HEK293 (cell line): ENCODE data around the gene PAQR5.

Experiments used
- CTCF ChIA-PET: fragments of 350-600 bp; formaldehyde crosslinking; extraction: SDS; loops from one replicate; lab custom pipeline; 2021; ENCODE audit warnings: antibody characterized with exemption; lab: Yijun Ruan, JAX
- POLR2A ChIA-PET: fragments of 300-600 bp; formaldehyde crosslinking; extraction: SDS; loops from one replicate; lab custom pipeline; 2020; ENCODE audit warnings: antibody characterized with exemption, inconsistent platforms; lab: Yijun Ruan, JAX
- H3K27ac ChIP-seq: fragments of 200-500 bp; sonication (Bioruptor generic); 2 replicates; pipeline ENCODE4 v1.5.1; 2014; ENCODE audit warnings: low read depth, low read length, control low read depth, inconsistent platforms; ENCODE audit errors: extremely low read depth
- H3K36me3 ChIP-seq, 2 experiments: fragments of 200-500 bp in 1 of 2; sonication (Bioruptor generic) in 1 of 2; 1 replicate in 1 of 2; 2 replicates in 1 of 2; pipeline ENCODE4 v1.5.1; 2014 to 2017; ENCODE audit warnings: inconsistent platforms in 2 of 2, low read length in 2 of 2; ENCODE audit not compliant: control insufficient read depth in 2 of 2, insufficient read depth in 1 of 2
- H3K4me1 ChIP-seq: fragments of 200-500 bp; sonication (Bioruptor generic); 2 replicates; pipeline ENCODE4 v1.5.1; 2014; ENCODE audit warnings: mild to moderate bottlenecking, low read length, inconsistent platforms; ENCODE audit not compliant: control insufficient read depth, insufficient read depth
- H3K4me3 ChIP-seq: 2 replicates; pipeline ENCODE4 v1.5.1; 2011; ENCODE audit warnings: low read depth, mild to moderate bottlenecking, control low read depth, low read length, moderate library complexity
- H3K9me3 ChIP-seq: fragments of 200-500 bp; sonication (Bioruptor generic); 2 replicates; pipeline ENCODE4 v1.5.1; 2014; ENCODE audit warnings: low read depth, low read length, inconsistent platforms; ENCODE audit not compliant: control insufficient read depth, insufficient read depth
- BCL6B ChIP-seq: fragments of 450-650 bp; formaldehyde crosslinking; IDR thresholded peaks from 2 replicates; pipeline ENCODE4 v1.5.1; 2017; ENCODE audit warnings: missing biosample characterization, missing genetic modification characterization
- EGR2 ChIP-seq: fragments of 450-650 bp; formaldehyde crosslinking; IDR thresholded peaks from 2 replicates; pipeline ENCODE4 v1.5.1; 2016; ENCODE audit warnings: low read depth, missing biosample characterization, missing genetic modification characterization
- GLI4 ChIP-seq: fragments of 450-650 bp; formaldehyde crosslinking; IDR thresholded peaks from 2 replicates; pipeline ENCODE4 v1.5.1; 2016; ENCODE audit warnings: missing biosample characterization, missing genetic modification characterization
- SALL2 ChIP-seq: fragments of 450-650 bp; formaldehyde crosslinking; IDR thresholded peaks from 2 replicates; pipeline ENCODE4 v1.5.0; 2017; ENCODE audit warnings: missing biosample characterization, mild to moderate bottlenecking, missing genetic modification characterization, borderline replicate concordance
- ZBTB20 ChIP-seq: fragments of 450-650 bp; formaldehyde crosslinking; IDR thresholded peaks from 2 replicates; pipeline ENCODE4 v1.5.1; 2016; ENCODE audit warnings: missing biosample characterization, missing genetic modification characterization
- ZBTB21 ChIP-seq: fragments of 450-650 bp; formaldehyde crosslinking; IDR thresholded peaks from 2 replicates; pipeline ENCODE4 v1.5.1; 2017; ENCODE audit warnings: missing biosample characterization, missing genetic modification characterization
- ZNF112 ChIP-seq: fragments of 450-650 bp; formaldehyde crosslinking; IDR thresholded peaks from 2 replicates; pipeline ENCODE4 v1.5.0; 2017; ENCODE audit warnings: missing biosample characterization, missing genetic modification characterization
- ZNF114 ChIP-seq: fragments of 450-650 bp; formaldehyde crosslinking; IDR thresholded peaks from 2 replicates; pipeline ENCODE4 v1.5.0; 2017; ENCODE audit warnings: missing biosample characterization, missing genetic modification characterization
- ZNF148 ChIP-seq: fragments of 450-650 bp; formaldehyde crosslinking; IDR thresholded peaks from 2 replicates; pipeline ENCODE4 v1.5.0; 2017; ENCODE audit warnings: missing biosample characterization, missing genetic modification characterization, borderline replicate concordance
- ZNF175 ChIP-seq: fragments of 450-650 bp; formaldehyde crosslinking; IDR thresholded peaks from 2 replicates; pipeline ENCODE4 v1.5.1; 2016; ENCODE audit warnings: missing biosample characterization, missing genetic modification characterization
- ZNF211 ChIP-seq: fragments of 450-650 bp; formaldehyde crosslinking; IDR thresholded peaks from 2 replicates; pipeline ENCODE4 v1.5.1; 2016; ENCODE audit warnings: low read depth, missing biosample characterization, missing genetic modification characterization
- ZNF239 ChIP-seq: fragments of 450-650 bp; formaldehyde crosslinking; IDR thresholded peaks from 2 replicates; pipeline ENCODE4 v1.5.1; 2016; ENCODE audit warnings: missing biosample characterization, missing genetic modification characterization
- ZNF24 ChIP-seq: fragments of 450-650 bp; formaldehyde crosslinking; IDR thresholded peaks from 2 replicates; pipeline ENCODE4 v1.5.1; 2016; ENCODE audit warnings: missing biosample characterization, missing genetic modification characterization
- ZNF248 ChIP-seq: fragments of 450-650 bp; formaldehyde crosslinking; IDR thresholded peaks from 2 replicates; pipeline ENCODE4 v1.5.1; 2017; ENCODE audit warnings: missing biosample characterization, missing genetic modification characterization
- ZNF274 ChIP-seq, 2 experiments: fragments of 200-500 bp in 1 of 2; fragments of 450-650 bp in 1 of 2; sonication (Bioruptor generic) in 1 of 2; formaldehyde crosslinking in 1 of 2; IDR thresholded peaks; 2 replicates each; pipeline versions ENCODE4 v1.5.1 to v1.6.1; 2014 to 2016; ENCODE audit warnings: borderline replicate concordance in 1 of 2, inconsistent platforms in 1 of 2, low read length in 1 of 2, missing biosample characterization in 1 of 2, missing genetic modification characterization in 1 of 2
- ZNF354C ChIP-seq: fragments of 450-650 bp; formaldehyde crosslinking; IDR thresholded peaks from 2 replicates; pipeline ENCODE4 v1.5.1; 2016; ENCODE audit warnings: missing biosample characterization, missing genetic modification characterization, low read depth, borderline replicate concordance
- ZNF398 ChIP-seq: fragments of 450-650 bp; formaldehyde crosslinking; IDR thresholded peaks from 2 replicates; pipeline ENCODE4 v1.5.1; 2017; ENCODE audit warnings: missing biosample characterization, missing genetic modification characterization
- ZNF473 ChIP-seq: fragments of 450-650 bp; formaldehyde crosslinking; IDR thresholded peaks from 2 replicates; pipeline ENCODE4 v1.5.1; 2017; ENCODE audit warnings: missing biosample characterization, missing genetic modification characterization
- ZNF521 ChIP-seq: fragments of 450-650 bp; formaldehyde crosslinking; IDR thresholded peaks from 2 replicates; pipeline ENCODE4 v1.5.1; 2017; ENCODE audit warnings: missing biosample characterization, mild to moderate bottlenecking, missing genetic modification characterization
- ZNF571 ChIP-seq: fragments of 450-650 bp; formaldehyde crosslinking; IDR thresholded peaks from 2 replicates; pipeline ENCODE4 v1.5.0; 2017; ENCODE audit warnings: missing biosample characterization, missing genetic modification characterization
- ZNF707 ChIP-seq: fragments of 450-650 bp; formaldehyde crosslinking; IDR thresholded peaks from 2 replicates; pipeline ENCODE4 v1.5.1; 2016; ENCODE audit warnings: missing biosample characterization, missing genetic modification characterization
- ZNF776 ChIP-seq: fragments of 450-650 bp; formaldehyde crosslinking; IDR thresholded peaks from 2 replicates; pipeline ENCODE4 v1.5.0; 2017; ENCODE audit warnings: missing biosample characterization, missing genetic modification characterization, borderline replicate concordance
- ZNF785 ChIP-seq: fragments of 450-650 bp; formaldehyde crosslinking; IDR thresholded peaks from 2 replicates; pipeline ENCODE4 v1.5.1; 2016; ENCODE audit warnings: missing biosample characterization, missing genetic modification characterization
- ZSCAN23 ChIP-seq: fragments of 450-650 bp; formaldehyde crosslinking; IDR thresholded peaks from 2 replicates; pipeline ENCODE4 v1.5.1; 2016; ENCODE audit warnings: missing biosample characterization, missing genetic modification characterization
- ZSCAN4 ChIP-seq: fragments of 450-650 bp; formaldehyde crosslinking; IDR thresholded peaks from 2 replicates; pipeline ENCODE4 v1.5.1; 2017; ENCODE audit warnings: missing biosample characterization, missing genetic modification characterization
- ZSCAN5A ChIP-seq: fragments of 450-650 bp; formaldehyde crosslinking; IDR thresholded peaks from 2 replicates; pipeline ENCODE4 v1.5.1; 2016; ENCODE audit warnings: missing biosample characterization, missing genetic modification characterization
- TF ChIP-seq, protein P1 (sequence below): fragments of 450-650 bp; formaldehyde crosslinking; IDR thresholded peaks from 2 replicates; pipeline ENCODE4 v1.5.1; 2016; ENCODE audit warnings: missing biosample characterization, missing genetic modification characterization

The PAQR5 gene

GRCh38 chr15:69385831-69386230 is 87.1 kb downstream of the PAQR5 start:
- CTCF ChIA-PET = interaction anchor here (0.6 to 1.5 kb wide), 3 partner anchors 8 to 1186 kb away, joined by 3 to 12 read pairs (median 4); no protein-coding TSS in a partner anchor
- POLR2A ChIA-PET = no interaction called here
- H3K4me1 ChIP-seq = no peaks in the 10 kb centered on the region
- no peak overlapping the region for H3K27ac ChIP-seq
- H3K4me3 ChIP-seq = no peak overlapping the region
- peak; percentile 56; the same call in 1 of the 2 replicates for TF ChIP-seq BCL6B (tag by site-specific recombination)
- no peak; the same call in 1 of the 2 replicates for TF ChIP-seq EGR2 (tag by site-specific recombination)
- peak; percentile 95; the same call in 1 of the 2 replicates for TF ChIP-seq ZNF521 (tag by site-specific recombination)
- TF ChIP-seq ZSCAN23 (tag by site-specific recombination) = no peak
- TF ChIP-seq ZNF571 (tag by site-specific recombination) = peak; percentile 43; the same call in 1 of the 2 replicates
- peak; percentile 68; the same call in 1 of the 2 replicates for TF ChIP-seq ZNF148
- peak; percentile 97 for TF ChIP-seq ZSCAN4
- peak; percentile 83 for TF ChIP-seq ZNF785 (tag by site-specific recombination)
- 0 out of 2 replicates have a peak, but pooled peaks have one; percentile 31 for TF ChIP-seq ZNF114
- TF ChIP-seq SALL2 (tag by site-specific recombination) = 0 out of 2 replicates have a peak, but pooled peaks have one; percentile 68
- peak; percentile 71; the same call in 1 of the 2 replicates for TF ChIP-seq ZNF175 (tag by site-specific recombination)
- peak; percentile 84; the same call in 1 of the 2 replicates for TF ChIP-seq ZNF473 (tag by site-specific recombination)
- peak; percentile 35; the same call in 1 of the 2 replicates for TF ChIP-seq ZNF239 (tag by site-specific recombination)
- 0 out of 2 replicates have a peak, but pooled peaks have one; percentile 14 for TF ChIP-seq ZSCAN5A
- no peak for TF ChIP-seq ZNF707 (tag by site-specific recombination)
- no peak for TF ChIP-seq ZBTB21 (tag by site-specific recombination)
- peak; percentile 21; the same call in 1 of the 2 replicates for TF ChIP-seq ZNF398
- no peak for TF ChIP-seq ZNF274 (IDR thresholded peaks at IDR 0.05; ENCODE audit: low read length)
- TF ChIP-seq ZNF274 (tag by site-specific recombination; IDR thresholded peaks at IDR 0.05; ENCODE audit: borderline replicate concordance) = 0 out of 2 replicates have a peak, but pooled peaks have one; percentile 50
- TF ChIP-seq ZBTB20 (tag by site-specific recombination) = peak; percentile 11; the same call in 1 of the 2 replicates
- no peak for TF ChIP-seq ZNF24 (tag by site-specific recombination)
- TF ChIP-seq, protein P1, sequence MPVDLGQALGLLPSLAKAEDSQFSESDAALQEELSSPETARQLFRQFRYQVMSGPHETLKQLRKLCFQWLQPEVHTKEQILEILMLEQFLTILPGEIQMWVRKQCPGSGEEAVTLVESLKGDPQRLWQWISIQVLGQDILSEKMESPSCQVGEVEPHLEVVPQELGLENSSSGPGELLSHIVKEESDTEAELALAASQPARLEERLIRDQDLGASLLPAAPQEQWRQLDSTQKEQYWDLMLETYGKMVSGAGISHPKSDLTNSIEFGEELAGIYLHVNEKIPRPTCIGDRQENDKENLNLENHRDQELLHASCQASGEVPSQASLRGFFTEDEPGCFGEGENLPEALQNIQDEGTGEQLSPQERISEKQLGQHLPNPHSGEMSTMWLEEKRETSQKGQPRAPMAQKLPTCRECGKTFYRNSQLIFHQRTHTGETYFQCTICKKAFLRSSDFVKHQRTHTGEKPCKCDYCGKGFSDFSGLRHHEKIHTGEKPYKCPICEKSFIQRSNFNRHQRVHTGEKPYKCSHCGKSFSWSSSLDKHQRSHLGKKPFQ = peak; percentile 53
- peak; percentile 78 for TF ChIP-seq ZNF776 (tag by site-specific recombination)
- TF ChIP-seq ZNF112 (tag by site-specific recombination) = peak; percentile 35; the same call in 1 of the 2 replicates
- peak; percentile 66; the same call in 1 of the 2 replicates for TF ChIP-seq GLI4
- TF ChIP-seq ZNF354C (tag by site-specific recombination) = no peak
- TF ChIP-seq ZNF248 (tag by site-specific recombination) = 0 out of 2 replicates have a peak, but pooled peaks have one; percentile 47
- TF ChIP-seq ZNF211 (tag by site-specific recombination) = no peak
- no peaks in the 10 kb centered on the region for H3K9me3 ChIP-seq
- H3K36me3 ChIP-seq = no peaks in the 10 kb centered on the region; a peak in 1 of 3 replicates
